ENCODE data around the gene ITGA11. TPM values are rescaled to one million over a fixed set of nuclear protein-coding genes. Genes with fewer than 3 reads are reported as not detected.

Gene ITGA11
- total RNA-seq, 1 donor = 0.27 TPM

DNA sequence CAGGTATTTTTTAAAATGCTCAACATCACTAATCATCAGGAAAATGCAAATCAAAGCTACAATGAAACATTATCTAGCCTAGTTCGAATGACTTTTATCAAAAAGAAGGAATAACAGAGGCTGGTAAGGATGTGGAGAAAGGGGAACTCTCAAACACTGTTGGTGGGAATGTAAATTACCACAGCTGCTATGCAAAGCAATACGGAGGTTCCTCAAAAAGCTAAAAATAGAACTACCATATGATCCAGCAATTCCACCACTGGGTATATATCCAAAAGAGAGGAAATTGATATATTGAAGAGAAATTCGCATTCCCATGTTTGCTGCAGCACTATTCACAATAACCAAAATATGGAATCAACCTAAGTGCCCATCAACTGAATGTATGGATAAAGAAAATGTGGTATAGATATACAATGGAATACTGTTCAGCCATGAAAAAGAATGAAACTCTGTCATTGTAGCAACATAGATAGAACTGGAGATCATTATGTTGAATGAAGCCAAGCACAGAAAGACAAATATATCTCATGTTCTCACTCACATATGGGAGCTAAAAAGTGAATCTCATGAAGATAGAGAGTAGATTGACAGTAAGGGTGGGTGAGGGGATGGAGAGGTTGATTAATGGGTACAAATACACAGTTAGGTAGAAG is 182.8 kb downstream of the ITGA11 start:
- no peak for DNase-seq (ENCODE audit: low read depth in 2 of 3, low spot score in 2 of 3)

Other genes starting within 250 kb of the ITGA11 start
- gene CALML4, start 226.8 kb downstream of the ITGA11 start, total RNA-seq = 9.7 TPM
- gene CLN6, start 202.4 kb downstream of the ITGA11 start, total RNA-seq = 26.4 TPM
- 47.7 TPM for gene FEM1B, start 154.4 kb downstream of the ITGA11 start, total RNA-seq
- gene CORO2B, start 146.8 kb upstream of the ITGA11 start, total RNA-seq = under 0.01 TPM